NCI-H774 (cell line): ENCODE results near the gene TAX1BP3.
A peak's percentile ranks its signal among the peaks of the same experiment; 100 is the strongest.

ENCODE experiments used
- DNase-seq: peaks from one replicate; lab custom pipeline; 2025; lab: John Stamatoyannopoulos, UW

Gene TAX1BP3

DNA sequence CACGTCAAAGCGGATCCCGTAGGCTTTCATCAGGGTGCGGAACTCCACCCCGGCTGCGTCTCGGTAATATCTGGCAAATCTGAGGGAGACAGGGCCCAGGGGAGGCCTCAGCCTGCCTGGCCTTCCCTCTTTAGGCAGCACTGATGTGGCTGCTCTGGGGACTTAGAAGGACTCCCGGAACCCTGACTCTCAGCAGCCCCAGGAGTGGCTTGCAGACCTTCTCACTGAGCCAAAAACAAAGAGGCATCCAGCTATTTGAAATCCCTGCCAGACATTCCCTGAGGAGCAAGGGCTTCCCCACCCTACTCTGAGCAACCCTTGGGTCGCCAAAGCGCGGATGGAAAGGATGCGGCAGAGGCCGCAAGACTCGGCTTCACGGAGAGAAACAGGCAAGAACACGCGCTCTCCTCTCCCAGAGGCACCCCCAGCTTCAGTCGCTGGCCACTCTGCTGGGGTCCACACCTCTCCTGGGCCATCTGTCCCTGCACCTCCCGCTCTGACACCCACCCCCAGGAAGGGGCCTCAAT lies 19.7 kb upstream of the TAX1BP3 start:
- no peak for DNase-seq

DNA sequence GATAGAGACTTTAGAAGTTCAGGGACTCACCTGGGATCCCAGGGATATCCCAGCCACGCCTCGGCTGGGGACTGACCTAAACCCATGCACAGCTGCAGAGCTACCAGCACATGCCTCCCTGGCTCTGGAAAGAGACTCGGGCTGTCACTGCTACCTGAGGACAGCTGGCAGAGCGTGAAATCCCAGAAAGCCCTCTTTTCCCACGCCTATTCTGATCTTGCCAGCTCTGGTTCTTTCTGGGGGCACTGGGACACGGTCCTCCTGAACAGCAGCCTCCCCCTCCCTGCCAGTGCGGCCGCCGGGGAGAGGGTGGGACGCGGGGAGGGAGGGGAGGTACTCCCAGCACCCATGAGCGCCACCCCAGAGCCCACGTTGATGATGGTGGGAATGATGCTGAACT lies 16.8 kb upstream of the TAX1BP3 start:
- DNase-seq: no peak

DNA sequence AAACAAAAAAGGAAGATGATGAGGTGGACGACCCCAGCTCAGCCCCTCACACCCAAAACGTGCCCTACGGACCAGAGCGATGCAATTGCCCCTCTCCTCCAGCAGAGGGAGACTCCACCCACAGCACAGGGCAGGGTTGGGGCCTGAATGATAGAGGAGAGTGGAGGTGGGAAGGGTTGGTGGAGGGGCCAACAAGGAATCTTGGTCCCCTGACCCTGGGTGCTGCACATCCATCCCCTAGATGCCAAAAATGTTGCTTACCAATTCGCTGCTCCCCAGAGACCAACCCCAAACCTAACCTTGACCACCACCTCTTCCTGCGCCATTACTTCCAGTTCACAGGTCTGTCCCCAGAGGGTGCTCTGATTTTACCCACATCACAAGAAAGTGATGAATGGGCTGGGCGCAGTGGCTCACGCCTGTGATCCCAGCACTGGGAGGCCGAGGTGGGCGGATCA lies 14.7 kb upstream of the TAX1BP3 start:
- DNase-seq: no peak

DNA sequence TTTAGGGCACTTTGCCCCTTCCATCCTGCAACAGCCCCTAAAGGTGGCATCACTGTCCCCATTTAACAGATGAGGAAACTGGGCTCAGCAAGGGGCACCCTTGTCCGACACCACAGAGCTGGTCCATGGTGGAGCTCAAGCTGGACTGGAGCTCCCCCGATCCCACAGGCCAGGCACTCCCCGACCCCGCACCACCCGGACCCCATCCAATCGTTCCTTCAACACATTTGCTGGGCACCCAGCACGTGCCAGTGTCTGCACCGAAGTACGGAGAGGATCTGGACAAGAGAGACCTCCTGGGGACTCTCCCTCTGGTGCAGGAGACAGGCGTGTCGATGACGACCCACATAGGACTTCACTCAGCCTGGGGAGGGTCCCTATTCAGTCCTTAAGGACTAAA lies 13.7 kb upstream of the TAX1BP3 start:
- DNase-seq: no peak

DNA sequence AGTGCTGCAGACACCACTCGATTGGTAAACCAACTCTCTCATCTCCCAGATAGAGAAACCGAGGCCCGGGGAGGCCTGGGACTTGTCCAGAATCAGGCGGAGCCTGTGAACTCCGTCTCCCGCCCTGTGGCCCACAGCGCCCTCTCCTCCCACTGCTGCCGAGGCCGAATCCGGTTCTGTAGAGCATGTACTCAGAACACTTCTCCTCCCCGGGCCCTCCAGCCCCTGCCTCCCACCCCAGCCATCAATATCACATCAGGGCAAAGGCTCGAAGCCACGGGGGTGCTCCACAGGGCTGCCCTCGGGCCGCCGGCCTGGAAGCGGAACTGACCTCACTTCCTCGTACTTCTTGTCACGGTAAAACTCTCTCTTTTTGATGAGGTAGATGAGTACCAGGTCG lies 13.2 kb upstream of the TAX1BP3 start:
- no peak for DNase-seq

DNA sequence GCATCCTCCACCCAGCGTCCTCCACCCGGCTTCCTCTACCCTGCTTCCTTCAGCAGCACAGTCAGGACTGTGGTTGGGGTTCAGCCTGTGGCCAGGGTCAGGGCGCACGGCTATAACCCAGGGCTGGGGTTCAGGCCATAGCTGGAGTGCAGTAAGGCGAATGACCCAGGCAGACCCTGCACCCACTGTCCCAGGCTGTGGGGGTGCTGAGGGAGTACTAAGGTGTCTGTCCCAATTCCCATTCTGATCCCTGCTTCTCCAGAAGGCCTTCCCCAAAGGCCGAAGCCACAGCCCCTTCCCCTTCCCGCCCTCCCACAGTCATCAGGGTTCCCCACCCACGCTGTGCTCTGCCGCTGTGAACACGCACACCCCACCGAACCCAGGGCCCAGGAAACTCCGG lies 12.7 kb upstream of the TAX1BP3 start:
- DNase-seq: no peak

DNA sequence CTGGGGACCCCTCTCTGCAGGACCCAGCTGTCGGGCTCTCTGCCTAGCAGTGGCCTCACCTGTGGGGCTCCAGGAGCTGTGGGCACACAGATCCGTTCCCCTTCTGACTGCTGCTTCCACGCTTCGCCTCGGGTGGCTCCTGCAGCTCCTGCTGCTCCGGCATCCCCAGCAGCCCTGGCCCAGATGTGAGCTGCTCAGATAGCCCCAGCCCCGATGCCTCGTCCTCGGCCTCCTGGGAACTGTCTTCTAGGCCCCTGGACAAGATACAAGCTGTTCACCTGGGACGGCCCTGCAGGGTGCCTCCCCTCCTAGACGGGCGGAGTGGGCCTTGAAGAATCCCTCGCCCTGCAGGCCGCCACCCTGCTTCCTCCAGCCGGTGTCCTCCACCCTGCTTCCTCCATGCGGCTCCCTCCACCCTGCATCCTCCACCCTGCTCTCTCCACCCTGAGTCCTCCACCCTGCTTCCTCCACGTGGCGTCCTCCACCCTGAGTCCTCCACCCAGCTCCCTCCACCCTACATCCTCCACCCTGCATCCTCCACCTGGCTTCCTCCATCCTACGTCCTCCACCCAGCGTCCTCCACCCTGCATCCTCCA lies 11.3 kb upstream of the TAX1BP3 start:
- DNase-seq: no peak

DNA sequence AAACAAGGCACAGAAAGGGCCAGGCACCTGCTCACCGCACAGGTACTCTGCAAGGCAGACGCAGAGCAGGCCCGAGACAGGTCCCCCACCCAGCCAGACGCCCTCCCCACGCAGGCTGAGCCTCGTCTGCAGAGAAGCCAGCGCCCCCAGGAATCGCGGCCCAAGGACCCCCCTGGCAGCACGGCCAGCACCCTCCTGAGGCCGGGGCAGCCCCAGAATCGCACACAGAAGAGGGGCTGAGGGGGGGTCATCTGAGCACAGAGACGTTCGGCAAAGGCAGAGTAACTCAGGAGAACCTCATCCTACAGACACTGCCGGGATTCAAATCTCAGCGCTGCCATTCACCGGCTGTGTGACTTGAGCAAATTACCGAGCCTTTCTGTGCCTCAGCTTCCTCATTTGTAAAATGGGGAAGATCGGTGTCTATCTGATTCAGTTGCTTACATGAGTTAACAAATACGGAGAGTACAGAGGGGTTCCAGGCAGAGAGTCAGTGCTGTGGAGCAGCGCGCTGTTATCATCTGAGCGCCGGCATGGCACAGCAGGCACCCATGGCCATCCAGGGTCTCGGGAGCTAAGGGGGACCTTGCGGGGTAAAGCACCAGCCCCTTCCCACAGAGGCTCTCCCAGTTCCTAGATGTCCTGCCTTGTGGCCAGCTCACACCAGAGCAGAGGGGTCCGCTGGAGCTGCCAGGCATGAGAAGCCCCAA lies 10.6 kb upstream of the TAX1BP3 start:
- DNase-seq: no peak

DNA sequence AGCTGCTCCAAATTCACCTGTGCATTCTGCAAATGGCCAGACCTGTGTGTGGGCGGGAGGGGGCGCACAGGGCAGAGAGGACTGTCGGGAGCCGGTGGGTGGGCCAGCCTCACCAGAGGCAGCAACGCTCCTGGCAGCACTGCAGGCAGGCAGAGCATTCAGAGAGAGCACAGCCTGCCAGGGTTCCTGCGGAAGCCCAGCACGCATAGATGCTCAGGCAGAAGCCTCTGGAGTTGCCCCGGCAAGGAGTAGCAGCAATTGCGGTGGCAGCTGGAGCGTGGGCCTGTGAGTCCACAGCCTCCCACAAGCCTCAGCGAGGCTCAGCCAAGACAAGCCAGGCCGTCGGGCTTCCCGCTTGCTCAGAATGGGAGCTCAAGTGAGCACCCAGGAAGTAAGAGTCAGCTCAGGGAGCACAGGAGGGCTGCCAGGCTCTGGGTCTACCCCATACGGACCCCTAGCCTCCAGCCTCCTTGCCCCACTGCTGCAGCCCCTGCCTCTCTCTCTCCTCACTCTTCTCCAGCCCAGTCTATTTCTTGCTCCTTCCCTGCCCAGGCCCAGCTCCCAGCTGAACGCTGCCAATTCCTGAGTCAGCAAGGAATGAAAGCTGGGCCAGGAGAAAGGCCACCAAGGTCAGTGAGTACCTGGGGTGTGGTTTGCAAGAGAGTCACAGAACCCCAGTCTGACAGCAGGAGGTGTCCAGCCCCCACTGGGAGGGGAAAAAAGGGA lies 9.9 kb upstream of the TAX1BP3 start:
- DNase-seq: no peak

DNA sequence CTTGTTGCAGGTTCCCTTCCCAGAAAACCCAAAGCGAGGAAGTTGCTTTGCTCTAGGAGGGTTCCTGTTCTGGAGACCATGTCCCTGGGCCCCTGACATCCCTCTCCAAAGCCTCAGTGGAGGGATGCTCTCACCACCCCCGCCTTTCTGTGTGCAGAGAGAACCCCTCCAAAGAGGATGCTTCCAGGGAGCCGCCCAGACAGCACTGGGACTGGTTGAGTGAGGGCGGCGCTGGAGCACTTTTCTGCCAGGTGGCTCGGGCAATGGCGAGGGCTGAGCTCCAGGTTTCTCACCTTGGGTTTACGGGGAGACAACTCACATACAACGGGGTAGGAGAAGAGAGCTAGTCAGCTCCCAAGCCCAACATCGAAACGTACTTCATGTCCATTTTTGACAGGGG lies 7.5 kb upstream of the TAX1BP3 start:
- no peak for DNase-seq

DNA sequence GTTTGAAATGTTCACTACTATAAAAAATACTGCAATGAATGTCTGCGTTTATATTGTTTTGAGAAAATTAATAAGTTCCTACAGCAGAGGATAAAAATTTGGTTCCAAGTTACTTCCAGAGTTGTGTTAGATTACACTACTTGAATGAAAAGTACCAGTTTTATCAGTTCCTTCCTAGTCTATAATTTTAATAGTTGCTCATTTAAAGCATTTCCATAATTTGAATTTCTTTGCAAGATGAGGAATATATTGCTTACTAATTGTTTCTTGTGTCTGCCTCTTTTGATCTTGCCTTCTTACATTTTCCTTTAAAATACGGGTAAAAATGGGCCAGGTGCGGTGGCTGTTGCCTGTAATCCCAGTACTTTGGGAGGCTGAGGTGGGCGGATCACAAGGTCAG lies 4.2 kb upstream of the TAX1BP3 start:
- DNase-seq: no peak

DNA sequence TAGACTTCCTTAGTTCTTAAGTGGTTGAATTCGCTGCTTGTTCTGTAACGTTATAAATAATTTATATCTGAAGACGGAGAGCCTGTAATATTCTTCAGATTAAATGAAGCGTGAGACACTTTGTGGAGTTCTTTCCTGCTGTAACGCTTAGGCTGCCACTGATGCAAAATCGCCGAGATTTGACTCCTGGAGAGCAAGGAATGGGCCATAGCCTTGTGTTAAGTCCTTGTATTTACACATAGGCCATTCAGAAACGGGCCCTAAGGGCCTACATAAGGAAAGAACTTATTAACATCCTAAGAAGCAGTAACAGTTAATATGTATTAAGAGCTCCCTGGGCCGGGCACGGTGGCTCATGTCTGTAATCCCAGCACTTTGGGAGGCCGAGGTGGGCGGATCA lies 1.2 kb upstream of the TAX1BP3 start:
- DNase-seq: no peak

DNA sequence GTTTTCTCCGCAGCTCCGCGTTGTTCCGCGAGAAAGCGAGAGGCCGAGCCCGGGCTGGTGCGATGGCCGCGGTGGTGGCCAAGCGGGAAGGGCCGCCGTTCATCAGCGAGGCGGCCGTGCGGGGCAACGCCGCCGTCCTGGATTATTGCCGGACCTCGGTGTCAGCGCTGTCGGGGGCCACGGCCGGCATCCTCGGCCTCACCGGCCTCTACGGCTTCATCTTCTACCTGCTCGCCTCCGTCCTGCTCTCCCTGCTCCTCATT lies 638 bp upstream of the TAX1BP3 start:
- DNase-seq: no peak

DNA sequence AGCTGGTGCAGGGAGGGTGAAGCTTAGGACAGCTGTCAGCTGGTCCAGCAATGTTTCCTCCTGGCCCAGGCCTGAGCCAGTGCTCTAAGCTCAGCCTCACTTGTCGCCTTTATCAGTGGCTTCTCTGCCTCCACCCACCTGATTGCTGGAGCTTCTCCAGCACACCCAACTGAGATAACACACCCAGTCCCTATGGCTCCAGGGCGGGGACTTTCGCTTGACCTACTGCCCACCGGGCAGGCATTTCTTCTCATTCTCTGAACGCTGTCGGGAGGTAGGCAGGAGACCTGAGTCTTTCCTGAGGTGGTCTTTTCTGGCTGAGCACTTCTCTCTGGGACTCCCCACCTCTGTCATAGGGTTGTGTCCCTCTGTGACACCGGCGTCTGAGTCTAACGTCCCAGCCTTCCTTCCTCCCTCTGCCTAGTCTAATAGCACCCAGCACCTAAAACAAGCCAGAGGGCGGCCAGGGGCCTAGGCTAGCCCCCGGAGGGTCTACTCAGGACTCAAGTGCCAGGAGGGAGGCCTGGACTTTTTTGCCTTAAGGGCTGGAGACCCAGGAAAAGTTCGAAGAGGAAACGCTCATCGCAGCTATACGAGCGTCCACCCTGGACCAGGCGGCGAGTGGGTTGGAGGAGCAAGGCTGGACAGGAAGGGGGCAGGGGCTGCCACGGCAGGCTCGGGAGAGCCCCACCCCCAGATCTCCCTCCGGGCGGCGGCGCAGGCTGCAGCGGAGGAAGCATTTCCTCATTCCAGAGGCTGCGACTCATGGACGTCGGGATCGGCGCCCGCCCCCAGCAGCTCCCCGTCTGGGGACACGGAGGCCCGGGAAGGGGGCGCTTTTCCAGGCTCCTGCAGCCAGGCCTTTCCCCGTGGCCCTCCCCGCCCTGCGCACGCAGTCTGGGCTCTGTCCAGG lies 756 bp downstream of the TAX1BP3 start:
- peak; percentile 2 for DNase-seq

DNA sequence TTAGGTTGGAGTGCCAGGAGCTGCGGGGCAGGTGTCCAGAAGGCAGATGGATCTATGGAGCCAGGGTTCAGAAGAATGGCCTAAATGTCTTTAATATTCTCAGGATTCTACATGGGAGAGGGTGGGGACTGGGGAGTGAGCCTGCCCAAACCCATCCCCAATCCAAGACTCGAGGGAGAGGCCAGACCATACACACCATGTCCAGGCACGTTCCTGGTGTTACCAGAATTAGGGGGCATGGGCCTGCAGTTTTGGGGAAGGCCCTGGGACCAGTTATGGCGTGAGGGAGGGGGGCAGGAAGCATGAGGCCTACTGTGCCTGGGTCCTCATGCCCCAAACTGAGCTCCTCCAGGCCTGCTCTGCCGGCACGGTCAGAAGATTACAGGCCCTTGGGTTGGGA lies 1.9 kb downstream of the TAX1BP3 start:
- no peak for DNase-seq

DNA sequence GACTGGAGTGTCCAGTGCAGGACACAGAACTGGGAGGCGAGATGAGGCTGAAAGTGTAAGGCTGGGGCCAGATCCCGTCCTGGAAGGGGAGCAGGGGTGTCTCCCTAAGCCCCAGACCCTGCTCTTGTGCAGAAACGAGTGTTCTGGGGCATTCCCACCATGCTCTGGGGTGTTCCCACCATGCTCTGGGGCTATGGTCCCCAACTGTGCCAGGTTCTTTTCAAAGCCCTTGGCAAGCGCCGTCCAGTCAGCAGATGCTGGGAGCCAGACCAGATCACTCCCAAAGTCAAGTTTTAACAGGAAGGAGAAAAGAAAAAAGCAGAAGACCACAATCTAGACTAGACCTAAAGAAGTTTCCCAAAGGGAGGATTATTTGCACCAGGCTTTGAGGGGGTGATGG lies 2.5 kb downstream of the TAX1BP3 start:
- DNase-seq: no peak

DNA sequence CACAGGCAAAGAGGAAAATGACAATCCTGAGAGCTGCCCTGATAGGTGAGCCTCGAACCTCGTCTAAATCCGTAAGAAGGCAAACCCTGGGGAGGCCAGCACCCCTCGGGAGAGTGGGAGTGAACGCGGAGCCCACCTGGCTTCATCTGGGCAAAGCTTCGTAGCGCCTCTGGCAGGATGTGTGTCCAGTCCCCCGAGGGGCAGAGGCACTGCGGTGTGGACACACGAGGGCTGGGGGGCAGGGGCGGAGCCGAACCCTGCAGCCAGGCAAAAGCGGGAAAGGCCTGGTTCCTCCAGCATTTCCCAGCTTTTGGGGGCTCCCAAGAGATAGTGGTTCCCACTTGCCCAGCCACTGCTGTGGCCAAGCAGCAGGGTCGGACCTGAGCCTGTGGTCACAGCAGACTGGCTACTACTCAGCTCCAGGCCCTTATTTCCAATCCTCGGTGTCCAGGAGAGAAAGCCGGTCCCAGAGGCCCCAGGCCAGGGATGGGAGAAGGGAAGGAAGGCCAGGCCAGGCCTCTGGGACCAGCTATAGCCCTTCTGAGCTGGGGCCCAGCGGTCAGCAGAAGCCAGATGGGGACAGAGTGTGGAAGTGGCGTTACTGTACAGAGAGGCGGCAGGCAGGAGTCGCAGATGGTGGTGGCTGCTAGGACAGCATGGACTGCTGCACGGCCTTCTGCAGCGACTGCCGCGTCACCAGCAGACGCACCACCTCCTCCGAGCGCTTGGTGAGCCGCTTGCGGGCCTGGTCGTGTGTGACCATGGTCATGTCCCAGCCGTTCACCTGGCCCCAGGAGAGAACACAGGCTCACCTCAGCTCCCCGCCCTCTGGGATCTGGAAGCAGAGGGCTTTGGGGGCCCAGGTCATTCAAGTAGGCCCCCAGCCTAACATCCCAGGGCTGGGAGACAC lies 5.0 kb downstream of the TAX1BP3 start:
- DNase-seq: no peak

DNA sequence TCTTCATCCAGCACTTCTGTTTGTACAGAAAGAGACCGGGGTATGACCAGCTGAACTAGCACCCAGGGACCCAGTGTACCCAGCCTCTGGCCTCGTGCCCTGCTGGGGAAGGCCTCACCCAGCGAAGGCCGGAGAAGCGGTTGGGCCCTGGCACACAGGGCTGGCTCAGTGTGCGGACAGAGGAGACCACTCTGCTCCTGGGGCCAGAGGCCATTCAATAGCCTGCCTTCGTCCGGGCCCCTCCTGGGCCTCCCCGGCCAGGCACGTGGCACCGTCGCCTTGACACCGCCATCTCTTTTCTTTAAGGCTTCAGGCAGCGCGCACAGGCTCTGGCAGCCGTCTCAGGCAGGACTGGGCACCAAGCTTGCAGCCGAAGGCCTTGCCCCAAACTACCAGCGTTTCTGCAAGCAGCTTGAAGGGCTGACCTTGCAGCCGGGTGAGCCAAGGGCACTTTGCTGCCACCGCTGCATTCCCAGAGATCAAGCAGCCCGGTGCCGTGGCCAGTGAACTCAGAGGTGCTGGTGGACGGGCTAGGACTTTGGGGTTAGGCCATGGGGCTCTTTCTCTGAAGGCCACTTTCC lies 8.0 kb downstream of the TAX1BP3 start:
- DNase-seq: no peak

DNA sequence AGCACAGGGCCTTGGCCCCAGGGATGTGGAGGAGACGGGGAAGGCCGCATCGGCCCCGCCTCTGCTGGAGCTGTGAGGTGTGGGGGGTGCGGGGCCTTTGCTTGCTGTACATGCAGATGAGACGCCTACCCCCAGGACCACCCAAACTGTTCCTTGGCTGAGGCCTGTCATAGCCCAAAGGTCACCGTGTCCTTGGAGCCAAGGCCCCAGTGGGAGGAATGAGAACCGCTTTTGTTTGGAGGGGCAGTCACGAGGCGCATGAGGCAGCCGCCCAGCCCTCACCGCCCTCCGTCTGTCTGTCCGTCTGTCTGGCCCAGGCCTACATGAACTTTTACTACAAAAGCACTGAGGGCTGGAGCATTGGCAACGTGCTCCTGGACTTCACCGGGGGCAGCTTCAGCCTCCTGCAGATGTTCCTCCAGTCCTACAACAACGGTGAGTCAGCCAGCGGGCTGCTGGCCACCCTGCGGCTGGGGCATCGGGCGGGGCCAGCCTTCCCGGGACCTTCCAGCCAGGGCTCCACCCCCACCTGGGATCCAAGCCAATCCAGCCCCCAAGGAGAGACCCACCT lies 8.8 kb downstream of the TAX1BP3 start:
- no peak for DNase-seq

DNA sequence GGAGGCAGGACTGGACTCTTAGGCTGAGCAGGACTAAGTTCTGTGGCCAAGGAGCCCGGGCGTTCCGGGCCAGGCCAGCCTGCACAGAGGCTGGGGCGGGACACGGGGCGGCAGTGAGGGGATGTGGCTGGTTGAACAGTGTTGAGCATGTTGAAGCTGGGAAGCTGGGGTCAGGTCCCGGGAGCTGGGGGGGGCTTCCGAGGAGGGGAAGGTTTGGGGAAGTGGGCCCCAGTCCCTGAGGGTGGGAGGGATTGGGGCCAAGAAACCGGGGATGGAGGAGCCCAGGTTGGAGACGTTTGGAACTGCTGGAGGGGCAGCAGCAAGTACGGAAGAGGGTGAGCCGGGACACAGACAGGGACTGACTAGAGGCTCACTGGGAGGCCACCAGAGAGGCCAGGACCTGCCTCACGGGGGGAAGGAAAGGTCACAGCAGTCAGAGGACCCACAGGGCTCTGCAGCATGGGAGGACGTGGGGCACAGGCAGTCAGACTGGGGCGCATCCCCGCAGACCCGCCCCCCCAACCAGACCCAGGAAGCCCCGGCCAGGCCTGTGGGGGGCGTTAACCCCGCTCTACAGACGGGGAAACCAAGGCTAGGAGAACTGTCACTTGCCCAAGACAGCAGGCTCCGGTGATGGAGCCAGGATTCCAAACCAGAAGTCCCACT lies 9.5 kb downstream of the TAX1BP3 start:
- no peak for DNase-seq
